Right atrium auricular region (tissue), 2 donors: ENCODE measurements around the gene RHPN2. TPM values are rescaled to one million over a fixed set of nuclear protein-coding genes. Genes with fewer than 3 reads are reported as not detected.
"Not testable (repeated sequence)": the region's sequence is repeated elsewhere in the genome, so short reads cannot be mapped to it uniquely, and the experiment has no call there.

Experiments used
- DNase-seq: peaks from one replicate; pipeline ENCODE4 v3.0.0-alpha.2; 2019; ENCODE audit warnings: low spot score
- H3K27ac ChIP-seq, 2 donors: fragments of 200-600 bp; sonication (generic); 1 replicate in 1 of 2; 2 replicates in 1 of 2; pipeline ENCODE4 v1.5.1; 2016 to 2019
- H3K27me3 ChIP-seq, 2 donors: fragments of 200-600 bp; sonication (generic); one replicate each; pipeline versions ENCODE4 v1.5.1 to v1.6.0; 2017 to 2019
- H3K36me3 ChIP-seq: fragments of 200-600 bp; sonication (generic); one replicate; pipeline ENCODE4 v1.5.1; 2016
- H3K4me1 ChIP-seq, 2 donors: fragments of 200-600 bp; sonication (generic); one replicate each; pipeline versions ENCODE4 v1.5.1 to v1.6.0; 2017 to 2019
- H3K4me3 ChIP-seq, 2 donors: fragments of 200-600 bp; sonication (generic); 1 replicate in 1 of 2; 2 replicates in 1 of 2; pipeline ENCODE4 v1.5.1; 2017 to 2019; ENCODE audit warnings: mild to moderate bottlenecking in 1 of 2, moderate library complexity in 1 of 2
- H3K9me3 ChIP-seq, 2 donors: fragments of 200-600 bp; sonication (generic); one replicate each; pipeline ENCODE4 v1.5.1; 2019
- total RNA-seq, 2 donors: library from RNA; depleted of rRNA; stranded (reverse); fragments of >200 nt; gene quantifications; one replicate each; pipeline ENCODE4 v1.1.0, GENCODE V29; 2016
- TF ChIP-seq, protein P1 (sequence below), 2 donors: fragments of 200-600 bp; sonication (generic); IDR thresholded peaks; one replicate each; pipeline ENCODE4 v1.5.1; 2019; ENCODE audit warnings: antibody characterized with exemption in 2 of 2

RHPN2 gene
- total RNA-seq, 2 donors from 2014 or later: 3.1 to 5.9 TPM

DNA sequence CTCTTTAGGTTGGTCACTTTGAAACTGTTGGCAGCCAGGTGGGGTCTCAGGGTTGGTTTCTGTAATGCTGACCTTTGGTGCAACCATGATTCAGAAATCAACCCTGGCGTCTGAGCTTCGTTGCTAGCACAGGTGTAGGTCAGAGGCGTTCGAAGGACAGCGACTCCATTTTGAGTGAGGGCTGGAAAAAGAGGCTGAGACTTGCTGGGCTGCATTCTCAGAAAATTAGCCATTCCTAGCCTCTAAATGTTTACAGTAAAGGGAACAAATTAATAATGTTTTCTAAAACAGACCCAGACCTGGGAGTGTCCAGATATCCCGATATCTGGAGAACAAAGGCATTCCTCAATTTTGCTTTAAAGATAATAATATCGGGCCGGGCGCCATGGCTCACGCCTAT is 29.2 kb downstream of the RHPN2 start:
- TF ChIP-seq, protein P1, sequence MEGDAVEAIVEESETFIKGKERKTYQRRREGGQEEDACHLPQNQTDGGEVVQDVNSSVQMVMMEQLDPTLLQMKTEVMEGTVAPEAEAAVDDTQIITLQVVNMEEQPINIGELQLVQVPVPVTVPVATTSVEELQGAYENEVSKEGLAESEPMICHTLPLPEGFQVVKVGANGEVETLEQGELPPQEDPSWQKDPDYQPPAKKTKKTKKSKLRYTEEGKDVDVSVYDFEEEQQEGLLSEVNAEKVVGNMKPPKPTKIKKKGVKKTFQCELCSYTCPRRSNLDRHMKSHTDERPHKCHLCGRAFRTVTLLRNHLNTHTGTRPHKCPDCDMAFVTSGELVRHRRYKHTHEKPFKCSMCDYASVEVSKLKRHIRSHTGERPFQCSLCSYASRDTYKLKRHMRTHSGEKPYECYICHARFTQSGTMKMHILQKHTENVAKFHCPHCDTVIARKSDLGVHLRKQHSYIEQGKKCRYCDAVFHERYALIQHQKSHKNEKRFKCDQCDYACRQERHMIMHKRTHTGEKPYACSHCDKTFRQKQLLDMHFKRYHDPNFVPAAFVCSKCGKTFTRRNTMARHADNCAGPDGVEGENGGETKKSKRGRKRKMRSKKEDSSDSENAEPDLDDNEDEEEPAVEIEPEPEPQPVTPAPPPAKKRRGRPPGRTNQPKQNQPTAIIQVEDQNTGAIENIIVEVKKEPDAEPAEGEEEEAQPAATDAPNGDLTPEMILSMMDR (IDR thresholded peaks at IDR 0.05): no peak
- H3K27ac ChIP-seq: no peak overlapping the region
- H3K9me3 ChIP-seq: no peaks in the 10 kb centered on the region
- no peaks in the 10 kb centered on the region for H3K4me1 ChIP-seq
- no peak overlapping the region for H3K4me3 ChIP-seq
- no peaks in the 10 kb centered on the region for H3K27me3 ChIP-seq
- no peaks in the 10 kb centered on the region for H3K36me3 ChIP-seq
- no peak for DNase-seq

DNA sequence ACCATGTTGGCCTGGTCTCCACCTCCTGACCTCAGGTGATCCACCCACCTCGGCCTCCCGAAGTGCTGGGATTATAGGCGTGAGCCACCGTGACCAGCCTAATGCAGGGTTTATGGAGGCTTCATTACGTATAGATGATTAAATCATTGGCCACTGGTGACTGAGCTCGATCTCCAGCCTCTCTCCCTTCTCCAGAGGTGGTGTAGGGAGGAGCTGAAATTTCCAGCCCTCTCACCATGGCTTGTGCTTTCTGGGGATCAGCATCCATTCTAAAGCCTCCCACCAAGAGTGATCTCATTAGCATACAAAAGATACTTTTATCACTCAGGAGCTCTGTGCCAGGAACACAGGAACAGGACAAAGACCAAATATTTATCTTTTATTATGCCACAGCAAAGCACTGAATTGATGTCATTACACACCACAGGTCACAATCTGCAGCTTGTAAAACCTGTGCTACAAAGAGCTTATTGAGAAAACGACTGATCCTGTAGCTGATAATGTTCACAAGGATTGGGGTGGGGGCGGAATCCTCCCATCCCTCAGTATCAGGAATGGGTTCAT is 32.4 kb downstream of the RHPN2 start:
- TF ChIP-seq, protein P1 (IDR thresholded peaks at IDR 0.05): no peak
- Histone ChIP-seq H3K4me3 (no peak overlapping the region), H3K27me3 (no peaks in the 10 kb centered on the region), H3K36me3 (no peaks in the 10 kb centered on the region), H3K4me1 (no peaks in the 10 kb centered on the region), H3K27ac (no peak overlapping the region), H3K9me3 (no peaks in the 10 kb centered on the region)
- no peak for DNase-seq

DNA sequence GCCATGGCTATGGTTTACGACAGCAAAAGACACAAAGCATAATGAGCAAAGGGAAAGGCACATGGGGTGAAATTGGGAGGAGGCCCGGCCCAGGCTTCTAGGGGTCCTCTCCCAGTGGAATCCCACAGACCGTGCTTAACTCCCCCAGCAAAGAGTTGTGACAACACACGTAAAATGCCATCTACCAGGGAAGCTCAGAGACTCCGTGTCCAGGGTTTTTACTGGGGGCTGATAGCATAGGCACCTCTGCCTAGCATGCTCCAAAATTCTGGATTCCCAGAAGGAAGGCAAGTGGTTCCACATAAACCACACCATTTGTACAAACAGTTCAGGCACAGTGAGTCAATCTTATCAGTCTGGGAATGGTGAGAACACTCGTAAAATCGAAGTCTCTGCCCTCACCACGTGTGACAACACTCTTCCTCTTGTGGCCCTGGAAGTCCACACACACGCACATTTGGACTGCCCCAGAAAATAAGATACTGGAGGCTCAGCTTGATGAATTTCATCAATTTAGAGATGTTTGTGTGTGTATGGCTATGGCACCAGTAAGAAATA is 34.9 kb downstream of the RHPN2 start:
- Histone ChIP-seq H3K4me3 (no peak overlapping the region), H3K27ac (no peak overlapping the region), H3K27me3 (no peaks in the 10 kb centered on the region), H3K4me1 (no peaks in the 10 kb centered on the region), H3K9me3 (no peaks in the 10 kb centered on the region), H3K36me3 (no peaks in the 10 kb centered on the region)
- no peak for DNase-seq
- TF ChIP-seq, protein P1 (IDR thresholded peaks at IDR 0.05): no peak

GRCh38 chr19:33026602-33027001 is 38.1 kb downstream of the RHPN2 start:
- not testable (repeated sequence) for DNase-seq

GRCh38 chr19:33025468-33026238 is 39.0 kb downstream of the RHPN2 start:
- not testable (repeated sequence) for H3K27me3 ChIP-seq, DNase-seq, H3K27ac ChIP-seq, H3K4me3 ChIP-seq, H3K4me1 ChIP-seq, H3K36me3 ChIP-seq, H3K9me3 ChIP-seq

More at GRCh38 chr19:33026602-33027001, 38.1 kb downstream of the RHPN2 start:
- H3K27ac ChIP-seq, H3K36me3 ChIP-seq, H3K27me3 ChIP-seq, H3K4me1 ChIP-seq, H3K4me3 ChIP-seq, H3K9me3 ChIP-seq: not testable (repeated sequence)

DNA sequence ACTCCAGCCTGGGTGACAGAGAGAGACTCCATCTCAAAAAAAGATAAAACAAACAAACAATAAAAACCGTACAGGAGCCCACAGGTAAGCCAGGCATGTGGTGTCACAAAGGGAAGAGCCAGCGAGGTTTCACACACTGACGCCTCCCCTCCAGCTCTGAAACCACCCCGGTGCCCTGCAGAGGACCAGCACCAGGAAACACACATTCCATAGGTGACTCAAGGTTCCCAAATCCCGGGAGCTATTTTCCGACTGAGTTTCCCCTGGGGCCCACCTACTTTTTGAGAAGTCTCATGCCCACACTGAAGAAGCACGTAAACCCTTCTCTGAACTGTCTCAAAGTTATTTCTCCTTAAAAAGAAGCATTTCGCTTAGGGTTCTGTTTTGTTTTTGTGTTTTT is 40.3 kb downstream of the RHPN2 start:
- Histone ChIP-seq H3K4me1 (no peaks in the 10 kb centered on the region), H3K36me3 (no peaks in the 10 kb centered on the region), H3K9me3 (no peaks in the 10 kb centered on the region), H3K4me3 (no peak overlapping the region), H3K27me3 (no peaks in the 10 kb centered on the region), H3K27ac (no peak overlapping the region)
- TF ChIP-seq, protein P1 (IDR thresholded peaks at IDR 0.05): no peak
- no peak for DNase-seq
